Forelimb muscle (tissue), 1 donor: ENCODE measurements around the gene FKBP11. TPM values are rescaled to one million over a fixed set of nuclear protein-coding genes. Genes with fewer than 3 reads are reported as not detected.

Source experiments
- DNase-seq: peaks from one replicate; pipeline ENCODE4 v3.0.0-alpha.2; 2013; ENCODE audit warnings: low read depth
- polyA plus RNA-seq: library from polyadenylated mRNA; unstranded; fragments of 120-200 nt; gene quantifications from one replicate; pipeline ENCODE4 v1.2.1, GENCODE V29; 2013; ENCODE audit not compliant: insufficient read length

FKBP11 gene
- polyA plus RNA-seq: 19.7 TPM

DNA sequence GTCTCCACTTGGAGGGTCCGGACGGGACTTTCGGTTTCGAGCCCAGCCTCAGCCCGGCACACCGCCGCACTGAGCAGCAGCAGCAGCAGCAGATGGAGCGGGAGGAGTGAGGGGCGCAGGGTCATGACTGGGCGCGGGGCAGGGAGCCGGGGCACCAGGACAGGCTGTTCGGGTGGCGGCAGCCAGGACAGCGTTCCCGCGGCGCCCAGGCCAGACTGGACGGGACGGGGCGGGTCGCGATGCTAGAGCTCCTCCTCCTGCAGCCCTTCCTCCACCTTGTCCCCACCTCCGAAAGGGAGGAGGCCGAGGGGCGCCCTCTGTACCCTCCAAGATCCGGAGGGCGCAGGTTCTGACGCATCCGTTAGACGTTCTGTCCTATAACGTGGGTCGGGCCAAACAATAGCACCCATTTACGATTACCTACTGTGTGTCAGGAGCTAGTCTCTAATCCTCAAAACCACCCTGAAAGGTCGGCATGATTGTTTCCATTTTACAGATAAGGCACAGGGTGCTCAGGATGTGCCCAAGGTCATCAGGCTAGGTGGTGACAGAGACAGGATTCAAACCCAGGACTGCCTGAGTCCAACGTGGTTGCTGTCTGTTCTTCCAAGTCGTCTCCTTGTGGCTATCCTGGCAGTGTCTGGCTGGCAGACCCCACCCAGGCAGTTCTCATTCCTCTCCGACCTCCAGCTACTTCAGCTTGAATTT is at the start of gene FKBP11:
TSS of gene FKBP11 (minus strand) at position 189 of the 708 bp plus-strand sequence. CDS start at position 125, 64 bp downstream.
- DNase-seq: no peak

DNA sequence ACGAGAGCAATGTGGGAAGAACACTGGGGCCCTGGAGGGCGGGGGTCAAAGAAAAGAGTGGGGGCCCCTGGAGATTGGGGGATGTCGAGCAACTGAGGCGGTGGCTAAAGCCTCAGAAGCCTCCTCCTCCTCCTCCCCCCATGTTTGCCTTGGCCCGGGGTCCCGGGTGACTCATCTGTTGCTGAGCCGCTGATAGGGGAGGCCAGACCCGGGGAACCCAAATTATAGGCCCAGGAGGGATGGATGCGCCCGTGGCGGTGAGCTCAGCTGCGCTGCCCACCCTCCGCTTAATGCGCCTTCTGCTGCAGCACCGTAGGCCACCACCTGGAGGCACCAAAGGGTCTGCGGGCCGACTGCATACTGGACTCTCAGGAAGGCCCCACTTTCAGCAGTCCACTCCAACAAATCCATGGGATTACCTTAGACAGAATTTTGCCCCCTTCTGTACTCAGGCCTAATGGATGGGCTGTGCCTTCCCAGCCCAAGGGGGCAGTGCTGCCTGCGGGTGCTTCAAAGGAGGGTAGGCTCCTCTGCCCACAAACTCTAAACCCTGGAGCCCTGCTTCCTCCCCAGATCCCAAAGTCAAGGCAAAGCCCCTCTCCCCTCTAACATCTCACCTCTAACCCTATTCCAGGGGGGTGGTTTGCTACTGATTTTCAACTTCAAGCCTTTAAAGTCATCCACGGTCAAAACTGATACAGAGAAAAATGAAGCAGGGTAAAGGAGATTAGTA is 48.8 kb upstream of the FKBP11 start:
- DNase-seq: no peak

DNA sequence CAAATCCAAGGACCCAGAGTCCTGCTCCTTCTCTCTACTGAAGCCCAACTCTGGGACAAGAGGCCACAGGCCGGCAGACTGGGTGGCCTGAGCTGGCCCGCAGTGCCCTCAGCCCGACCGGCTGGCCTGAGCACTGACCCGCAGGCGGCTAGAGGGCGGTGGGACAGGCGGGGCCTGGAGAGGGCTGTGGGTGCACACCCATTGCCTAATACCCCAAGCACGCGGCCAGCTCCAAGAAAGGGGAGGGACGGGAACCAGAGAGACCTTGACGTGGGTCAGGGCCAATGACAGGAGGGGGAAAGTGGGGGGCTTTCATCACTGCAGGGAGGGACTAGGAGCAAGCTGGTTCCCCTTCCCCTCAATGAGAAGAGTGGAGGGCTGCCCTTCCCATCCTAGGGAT is 48.2 kb upstream of the FKBP11 start:
- DNase-seq: no peak

DNA sequence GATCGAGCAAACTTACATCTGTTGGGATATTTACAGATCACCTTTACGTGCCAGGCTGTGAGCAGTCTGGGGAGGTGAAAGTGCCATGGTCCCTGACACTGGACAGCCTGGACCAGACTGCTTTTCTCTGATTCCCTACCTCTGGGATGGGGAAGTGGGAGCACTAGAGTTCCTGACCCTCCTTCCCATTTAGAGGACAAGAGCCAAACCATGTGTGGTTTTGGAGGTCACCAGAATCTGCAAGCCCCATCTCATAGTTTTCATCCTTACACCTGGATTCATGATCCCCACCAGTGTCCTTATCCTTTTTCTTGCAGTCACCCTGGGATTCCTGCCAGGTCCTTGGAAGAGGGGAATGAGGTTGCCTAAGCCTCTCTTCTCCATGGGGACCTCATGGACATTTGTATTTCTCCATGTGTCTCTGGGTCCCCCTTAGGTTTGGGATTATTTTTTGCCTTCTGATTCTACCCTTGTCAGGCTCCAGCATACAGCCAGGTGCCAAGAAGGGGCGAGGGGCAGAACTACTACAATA is 47.7 kb upstream of the FKBP11 start:
- no peak for DNase-seq

DNA sequence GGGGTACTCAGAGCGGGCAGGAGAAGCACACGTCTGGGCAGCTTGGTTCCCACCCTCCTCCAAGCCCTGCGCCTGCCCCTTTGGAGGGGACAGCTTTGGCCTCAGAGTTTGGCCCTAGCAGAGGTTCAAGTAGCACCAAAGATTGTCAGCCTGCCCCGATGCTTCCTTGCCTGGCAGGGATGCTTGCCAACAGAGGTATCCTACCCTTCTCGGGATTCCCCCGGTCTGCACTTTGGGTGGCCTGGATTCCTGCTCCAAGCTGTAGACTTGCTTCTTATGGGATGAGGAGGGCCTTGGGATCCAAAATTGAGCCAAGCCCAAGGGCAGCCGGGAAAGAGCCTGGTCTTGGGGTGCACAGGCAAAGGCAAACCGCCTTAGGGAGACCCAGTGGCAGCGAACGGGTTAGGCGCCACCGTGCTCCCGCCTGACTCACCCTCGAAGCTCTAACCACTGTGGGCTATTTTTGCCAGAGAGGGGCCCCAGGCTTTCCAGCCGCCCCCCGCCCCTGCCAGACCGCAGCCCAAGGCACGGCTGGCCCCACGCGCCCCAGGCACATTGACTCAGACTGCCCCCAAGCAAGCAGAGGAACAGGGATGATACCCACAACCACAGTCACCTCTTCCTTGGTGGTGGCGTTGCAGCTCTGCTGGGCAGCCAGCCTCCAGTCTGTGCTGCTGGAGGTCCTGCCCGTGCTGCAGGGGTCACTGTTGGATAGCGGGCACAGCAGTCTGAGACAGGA is 47.1 kb upstream of the FKBP11 start:
- DNase-seq: no peak

DNA sequence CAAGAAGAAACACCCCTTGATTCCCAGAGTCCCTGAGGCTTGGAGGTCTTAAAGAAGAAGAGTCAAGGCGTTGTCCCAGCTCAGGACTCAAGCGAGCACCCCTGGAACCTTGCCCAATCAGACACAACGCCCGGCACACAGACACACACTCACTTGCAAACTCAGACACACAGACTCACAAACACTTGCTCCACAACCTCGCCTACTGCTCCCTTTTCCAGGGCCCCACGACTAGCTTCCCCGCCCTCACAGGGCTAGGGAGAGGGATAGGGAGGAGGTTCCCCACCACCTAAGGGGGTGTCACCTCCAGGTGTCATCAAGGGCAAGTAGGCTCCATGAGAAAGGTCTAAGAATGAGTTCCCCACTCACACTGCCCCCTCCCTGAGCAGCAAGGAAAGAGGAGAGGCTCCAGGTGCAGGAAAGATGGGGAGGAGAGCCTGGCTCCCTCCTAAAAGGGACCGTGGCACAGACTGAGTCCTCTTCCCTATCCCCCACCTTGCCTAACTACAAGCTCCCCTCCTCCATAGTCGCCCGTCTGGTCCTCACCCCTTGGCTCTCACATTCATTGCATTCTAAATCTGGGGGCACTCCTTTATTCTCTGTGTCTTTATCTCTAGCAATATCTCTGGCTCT is 45.5 kb upstream of the FKBP11 start:
- DNase-seq: no peak

DNA sequence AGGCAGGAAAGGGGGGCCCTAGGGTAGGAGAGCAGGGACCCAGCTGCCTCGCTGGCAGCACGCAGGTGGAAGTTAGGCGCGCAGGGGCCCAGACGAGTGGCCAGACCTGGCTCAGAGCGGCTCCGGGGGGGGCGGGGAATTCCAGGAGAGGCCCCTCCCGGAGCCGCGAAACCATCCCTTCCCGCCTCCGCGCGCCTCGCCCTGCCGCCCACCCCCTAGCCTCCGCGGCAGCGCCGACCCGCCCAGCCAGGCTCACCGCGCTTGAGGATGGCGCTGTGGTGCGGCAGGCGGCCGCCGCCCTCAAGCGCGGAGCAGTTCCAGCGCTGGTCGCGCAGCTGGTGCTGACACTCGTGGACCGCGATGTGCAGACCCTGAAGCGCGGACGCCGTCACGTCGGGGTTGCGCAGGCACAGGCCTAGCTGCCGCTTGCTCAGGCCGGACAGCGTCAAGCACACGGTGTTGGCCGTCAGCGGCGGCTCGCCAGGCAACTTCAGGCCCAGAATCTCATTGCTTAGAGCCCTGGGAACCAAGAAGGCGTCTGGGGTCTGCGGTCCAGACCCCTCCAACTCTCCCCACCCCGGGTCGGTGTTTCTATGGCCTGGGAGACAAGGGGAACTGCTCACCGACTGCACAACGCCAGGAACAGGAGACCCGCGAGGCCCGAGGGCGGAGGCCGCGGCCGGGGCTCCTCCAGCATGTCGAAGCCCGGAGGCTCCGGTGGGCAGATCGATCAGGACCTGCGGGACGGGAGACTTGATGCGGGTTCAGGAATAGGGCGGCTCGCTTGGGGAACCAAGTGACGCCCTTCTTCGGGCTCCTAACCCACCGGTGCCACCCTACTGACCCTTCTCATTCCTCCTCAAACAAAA is 44.8 kb upstream of the FKBP11 start:
- no peak for DNase-seq

DNA sequence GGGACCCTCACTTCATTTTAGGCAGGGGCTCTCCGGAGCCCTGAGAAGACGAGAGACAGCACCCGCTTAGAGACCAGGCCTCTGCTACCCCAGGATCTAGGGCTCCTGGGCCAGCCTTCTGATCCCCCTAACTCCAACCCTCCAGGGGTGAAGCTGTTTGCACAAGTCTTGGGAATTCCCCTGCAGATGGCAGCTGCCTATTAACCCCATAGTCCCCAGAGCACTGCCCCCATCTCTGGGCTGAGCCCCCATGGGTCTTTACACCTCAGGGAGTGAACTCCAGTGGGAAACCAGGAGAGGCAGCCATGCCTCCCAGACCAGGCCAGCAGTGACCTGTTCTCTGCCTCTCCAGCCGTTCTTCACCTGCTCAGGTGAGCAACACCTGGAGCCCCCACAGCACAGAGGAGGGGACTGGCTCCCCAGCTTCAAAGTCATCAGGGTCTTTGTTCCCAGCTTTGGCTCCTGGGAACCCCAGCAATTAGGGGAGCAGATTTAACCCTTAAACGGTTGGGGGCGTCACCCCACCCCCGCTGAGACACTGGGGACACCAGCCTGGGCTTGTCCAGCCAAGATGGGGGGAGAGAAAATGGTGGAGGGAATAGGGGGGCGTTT is 44.0 kb upstream of the FKBP11 start:
- DNase-seq: no peak

DNA sequence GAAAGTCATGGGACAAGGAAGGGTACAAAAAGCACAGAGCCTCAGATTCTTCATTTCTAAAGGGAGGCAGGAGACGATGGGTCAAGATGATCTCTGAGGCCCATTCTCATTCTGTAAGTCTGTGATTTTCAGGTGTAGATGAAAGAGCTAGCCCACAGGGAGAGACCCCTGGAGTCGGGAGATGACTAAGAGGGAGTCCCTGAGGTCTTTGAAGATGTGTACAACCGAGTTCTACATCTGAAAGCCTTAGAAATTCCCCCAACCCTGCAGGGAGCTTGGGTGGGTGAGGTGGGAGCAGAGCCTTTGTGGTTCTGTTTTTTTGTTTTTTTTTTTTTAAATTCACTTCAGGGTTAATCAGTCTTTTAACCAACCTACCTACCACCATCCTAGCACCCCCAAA is 43.2 kb upstream of the FKBP11 start:
- DNase-seq: no peak

DNA sequence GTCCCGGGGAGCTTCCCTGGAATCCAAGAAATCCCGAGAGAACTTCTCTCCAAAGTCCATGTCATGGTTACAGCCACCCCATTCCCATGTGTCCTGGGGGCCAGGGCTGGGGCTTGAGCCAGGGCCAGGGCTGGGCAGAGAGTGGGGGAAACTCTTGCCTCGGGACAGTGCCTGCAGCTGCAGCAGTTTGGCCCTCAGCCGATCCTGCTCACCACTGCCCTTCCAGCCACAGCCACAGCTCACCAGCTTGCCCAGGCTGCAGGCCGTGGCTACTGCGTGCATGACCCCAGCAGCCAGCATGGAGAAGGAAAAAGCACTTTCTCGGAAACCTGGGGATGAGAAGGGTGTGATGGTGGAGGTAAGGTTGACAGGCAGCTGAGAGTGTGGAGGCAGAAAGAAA is 42.7 kb upstream of the FKBP11 start:
- DNase-seq: no peak

DNA sequence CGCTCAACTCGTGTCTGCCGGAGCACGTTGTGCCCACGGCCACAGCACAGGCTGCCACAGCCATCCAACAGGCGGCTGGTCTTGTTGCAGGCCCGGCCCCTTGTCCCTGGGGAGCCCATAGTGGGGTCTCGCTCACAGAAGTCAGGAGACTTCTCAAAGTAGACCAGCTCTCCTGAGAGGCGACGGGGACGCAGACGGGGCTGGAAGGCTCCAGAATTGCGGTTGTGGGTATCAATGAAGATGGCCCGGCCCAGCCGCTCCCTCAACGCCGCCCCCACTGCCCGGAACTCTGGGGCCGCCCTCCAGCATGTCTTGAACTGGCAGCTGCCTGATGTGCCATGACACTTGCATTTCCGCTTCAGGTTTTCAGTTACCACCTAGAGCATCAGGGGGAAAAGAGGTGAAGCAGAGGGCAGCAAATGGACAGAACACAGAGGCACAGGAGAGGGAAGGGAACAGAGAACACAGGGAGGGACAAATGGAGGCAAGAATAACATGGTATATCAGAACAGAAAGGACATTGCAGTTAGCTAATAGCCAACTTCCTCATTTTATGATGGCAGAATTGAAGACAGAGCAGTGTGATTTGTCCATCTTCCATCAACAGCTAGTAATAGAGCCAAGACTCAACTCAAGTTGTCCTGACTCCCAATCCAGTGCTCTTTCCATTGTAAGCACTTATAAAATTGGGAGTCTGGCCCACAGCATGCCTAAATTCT is 41.0 kb upstream of the FKBP11 start:
- no peak for DNase-seq

DNA sequence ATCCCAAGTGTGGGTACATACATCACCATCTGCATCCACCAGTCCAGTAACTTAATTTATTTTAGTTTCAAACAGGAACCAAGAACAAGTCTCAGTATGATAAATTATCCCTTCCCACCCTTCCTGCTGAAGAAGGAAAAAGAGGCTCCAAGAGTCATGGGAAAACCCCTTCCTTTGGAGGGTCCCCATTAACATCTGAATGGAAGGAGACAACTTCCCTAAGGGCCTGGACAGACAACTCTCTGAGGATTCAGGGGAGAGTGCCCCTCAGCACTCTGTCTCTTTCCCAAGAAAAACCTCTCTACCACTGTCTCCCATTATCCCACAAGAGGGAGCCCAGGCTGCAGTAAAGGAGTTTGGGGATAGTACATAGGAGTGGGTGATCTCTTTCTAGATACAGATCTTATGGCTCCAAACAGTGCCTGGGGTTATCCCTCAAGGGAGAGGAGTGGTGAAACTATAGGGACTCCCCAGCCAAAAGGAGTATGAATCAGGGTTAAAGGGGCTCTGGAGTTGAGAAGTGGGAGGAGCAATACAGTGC is 40.1 kb upstream of the FKBP11 start:
- DNase-seq: no peak

DNA sequence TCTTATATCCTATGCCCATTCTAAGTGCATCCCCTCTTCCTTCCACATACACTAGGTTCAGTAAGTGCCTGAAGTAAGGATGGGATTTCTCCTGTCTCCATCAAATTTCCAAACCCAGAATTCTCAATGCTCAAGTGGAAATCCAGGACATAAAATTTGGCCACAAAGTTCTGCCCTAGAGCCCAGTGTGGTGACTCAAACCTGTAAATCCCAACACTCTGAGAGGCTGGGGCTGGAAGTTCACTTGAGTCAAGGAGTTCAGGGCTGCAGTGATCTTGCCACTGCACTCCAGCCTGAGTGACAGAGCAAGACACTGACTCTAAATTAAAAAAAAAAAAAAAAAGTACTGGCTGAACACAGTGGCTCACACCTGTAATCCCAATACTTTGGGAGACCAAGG is 36.5 kb upstream of the FKBP11 start:
- DNase-seq: no peak

DNA sequence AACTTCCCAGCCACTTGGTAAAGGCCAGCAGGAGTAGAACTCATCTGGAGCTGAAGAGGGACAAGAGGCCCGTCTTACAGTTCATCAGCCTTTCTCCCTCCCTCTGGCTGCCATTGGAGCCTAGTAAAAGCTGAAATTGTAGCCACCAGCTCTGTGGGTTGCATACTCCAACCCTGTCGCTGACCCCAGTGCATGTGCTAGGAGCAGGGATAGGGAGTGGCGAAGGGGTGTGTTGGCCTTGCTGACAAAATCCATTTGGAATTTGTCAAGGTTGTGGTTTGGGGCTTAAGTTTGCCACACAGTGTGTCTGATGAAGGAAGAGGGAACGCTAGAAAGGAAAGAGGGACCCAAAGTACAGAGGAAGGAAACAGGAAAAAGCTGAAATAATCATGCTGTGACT is 36.0 kb upstream of the FKBP11 start:
- DNase-seq: no peak

DNA sequence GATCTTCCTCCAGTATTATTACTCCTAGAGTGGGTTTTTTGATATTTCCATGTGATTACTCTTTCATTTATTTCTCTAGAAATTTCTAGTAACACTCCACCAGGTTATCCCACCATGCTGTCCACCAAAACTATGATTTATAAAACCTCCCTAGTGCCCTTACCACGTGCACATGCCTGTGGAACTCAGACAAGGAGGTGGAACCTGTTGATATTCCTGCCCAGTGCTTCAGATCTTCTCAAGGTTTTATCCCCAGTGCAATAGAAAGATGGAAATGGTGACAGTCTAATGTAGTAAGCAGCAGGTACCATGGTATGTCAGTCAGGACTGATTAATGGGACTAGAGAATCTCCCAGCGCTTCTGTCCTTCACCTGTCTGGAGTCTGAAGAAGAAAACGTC is 35.5 kb upstream of the FKBP11 start:
- DNase-seq: no peak

DNA sequence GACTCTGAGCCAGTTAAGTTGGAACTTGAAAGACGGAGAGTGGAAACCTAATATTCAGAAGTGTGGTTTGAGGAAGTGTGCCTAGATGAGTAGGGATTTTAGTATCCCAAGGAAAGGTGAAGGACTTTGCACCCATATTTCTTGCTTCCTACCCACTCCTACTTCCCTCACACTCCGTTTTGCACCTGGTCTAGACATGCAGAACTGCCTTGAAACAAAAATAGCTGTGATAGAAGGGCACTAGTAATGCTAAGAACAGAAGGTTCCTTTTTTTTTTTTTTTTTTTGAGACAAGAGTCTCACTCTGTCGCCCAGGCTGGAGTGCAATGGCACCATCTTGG is 32.7 kb upstream of the FKBP11 start:
- DNase-seq: no peak

DNA sequence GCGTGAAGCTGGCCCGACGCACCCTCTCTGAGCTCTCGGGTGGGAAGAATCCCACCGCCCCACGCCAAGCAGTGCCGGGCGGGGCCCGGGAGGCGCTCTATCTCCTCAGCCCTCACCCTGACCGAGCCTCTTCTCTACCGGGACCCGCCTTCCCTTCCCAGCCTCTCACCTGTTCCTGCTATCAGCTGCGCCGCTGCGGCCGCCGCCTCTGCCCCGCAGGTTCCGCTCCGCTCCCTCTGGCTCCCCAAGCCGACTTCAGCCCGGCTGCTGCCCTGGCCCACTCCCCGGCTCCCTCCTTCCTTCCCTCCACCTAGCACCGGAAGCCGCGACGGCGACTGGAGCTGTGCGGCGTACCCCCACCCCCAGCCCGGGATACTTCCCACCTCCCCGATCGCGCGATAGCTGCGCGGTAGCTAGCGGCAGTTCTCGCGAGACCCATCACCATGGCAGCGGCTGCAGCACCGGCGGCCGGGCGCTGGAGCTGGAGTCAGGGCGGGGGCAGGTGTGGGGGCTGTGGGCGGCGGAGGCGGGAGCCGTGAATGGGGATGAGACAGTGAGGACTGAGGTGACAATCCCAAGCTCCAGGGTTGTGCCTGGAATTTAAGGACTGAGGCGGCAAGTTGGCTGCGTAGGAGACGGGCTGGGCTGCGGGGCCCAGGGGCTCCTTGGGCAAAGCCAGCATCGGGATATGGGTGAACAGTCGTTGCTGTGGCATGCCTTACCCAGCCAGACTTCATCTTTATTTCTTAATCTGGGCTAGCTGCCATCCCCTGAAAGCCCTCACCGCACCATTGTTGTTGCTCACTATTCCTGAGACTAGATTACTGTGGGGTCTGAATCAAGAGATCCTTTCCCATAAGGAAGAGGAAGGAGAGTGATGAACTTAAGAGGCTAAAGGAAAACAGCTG is 32.1 kb upstream of the FKBP11 start, which contains the start of gene ARF3:
TSS of gene ARF3 (minus strand) at position 347 of the 908 bp plus-strand sequence. CDS start 16,392 bp downstream, outside the sequence.
- peak; percentile 83 for DNase-seq
